GM23338 (cell line): ENCODE measurements around the gene AP2A2. TPM values are rescaled to one million over a fixed set of nuclear protein-coding genes. Genes with fewer than 3 reads are reported as not detected.

Experiments
- ATAC-seq: fragments of 200-7000 bp; cut with Tn5 transposase; 3 replicates; pipeline ENCODE4 v1.9.1; 2020
- DNase-seq: peaks from one replicate; pipeline ENCODE4 v3.0.0-alpha.2; 2015; ENCODE audit warnings: low spot score
- H2AFZ ChIP-seq: fragments of 200-600 bp; sonication (generic); 2 replicates; pipeline ENCODE4 v1.8.0; 2016; ENCODE audit warnings: antibody characterized with exemption, mild to moderate bottlenecking, moderate library complexity
- H3F3A ChIP-seq: fragments of 200-600 bp; sonication (generic); replicated peaks from 2 replicates; pipeline ENCODE4 v1.8.0; 2017; ENCODE audit warnings: antibody characterized with exemption, mixed run types, low read depth
- H3K27ac ChIP-seq: fragments of 200-600 bp; sonication (generic); 2 replicates; pipeline ENCODE4 v1.6.1; 2016; ENCODE audit warnings: low read depth
- H3K27me3 ChIP-seq: fragments of 200-600 bp; sonication (generic); 2 replicates; pipeline ENCODE4 v1.8.0; 2016; ENCODE audit warnings: mild to moderate bottlenecking, mixed run types, moderate library complexity; ENCODE audit not compliant: insufficient read depth
- H3K36me3 ChIP-seq: fragments of 200-600 bp; sonication (generic); 2 replicates; pipeline ENCODE4 v1.8.0; 2016; ENCODE audit warnings: mild to moderate bottlenecking; ENCODE audit not compliant: insufficient read depth
- H3K4me1 ChIP-seq: fragments of 200-600 bp; sonication (generic); 2 replicates; pipeline ENCODE4 v1.8.0; 2016; ENCODE audit warnings: mild to moderate bottlenecking, moderate library complexity; ENCODE audit not compliant: insufficient read depth
- H3K4me2 ChIP-seq: fragments of 200-600 bp; sonication (generic); 2 replicates; pipeline ENCODE4 v1.7.1; 2017; ENCODE audit warnings: mixed run types
- H3K4me3 ChIP-seq: fragments of 200-600 bp; sonication (generic); 2 replicates; pipeline ENCODE4 v1.6.1; 2016; ENCODE audit warnings: mixed run types
- H3K79me2 ChIP-seq: fragments of 200-600 bp; sonication (generic); replicated peaks from 2 replicates; pipeline ENCODE4 v1.8.0; 2017; ENCODE audit warnings: mild to moderate bottlenecking; ENCODE audit not compliant: insufficient read depth
- H3K9me2 ChIP-seq: fragments of 200-600 bp; sonication (generic); 2 replicates; pipeline ENCODE4 v1.8.0; 2017; ENCODE audit not compliant: insufficient read depth
- H4K20me1 ChIP-seq: fragments of 200-600 bp; sonication (generic); replicated peaks from 2 replicates; pipeline ENCODE4 v1.8.0; 2017; ENCODE audit warnings: mild to moderate bottlenecking; ENCODE audit not compliant: insufficient read depth
- H3K27ac Mint-ChIP-seq: 2 replicates; pipeline ENCODE4 v1.8.0; 2020; ENCODE audit warnings: inconsistent platforms, mild to moderate bottlenecking, moderate library complexity, mixed read lengths
- H3K27me3 Mint-ChIP-seq: 3 replicates; pipeline ENCODE4 v1.8.0; 2022; ENCODE audit warnings: low read depth, mild to moderate bottlenecking, moderate library complexity, mixed read lengths, inconsistent platforms; ENCODE audit not compliant: insufficient read depth, poor library complexity
- H3K36me3 Mint-ChIP-seq: 3 replicates; pipeline ENCODE4 v1.8.0; 2021; ENCODE audit warnings: low read depth, mild to moderate bottlenecking, inconsistent platforms, moderate library complexity, mixed read lengths
- H3K4me1 Mint-ChIP-seq: 3 replicates; pipeline ENCODE4 v1.8.0; 2020; ENCODE audit warnings: mild to moderate bottlenecking, inconsistent platforms, mixed read lengths
- H3K4me3 Mint-ChIP-seq: 3 replicates; pipeline ENCODE4 v1.8.0; 2021; ENCODE audit warnings: moderate library complexity, mild to moderate bottlenecking, inconsistent platforms, mixed read lengths
- H3K9me3 Mint-ChIP-seq: 3 replicates; pipeline ENCODE4 v1.8.0; 2020; ENCODE audit warnings: moderate library complexity, mild to moderate bottlenecking, inconsistent platforms, mixed read lengths
- CREB1 ChIP-seq: fragments of 250-450 bp; sonication (Bioruptor Pico); IDR thresholded peaks from 2 replicates; pipeline ENCODE4 v1.5.0; 2020; ENCODE audit warnings: low read depth, mild to moderate bottlenecking, moderate library complexity
- ETS1 ChIP-seq: IDR thresholded peaks from 2 replicates; pipeline ENCODE4 v1.6.1; 2016; ENCODE audit warnings: antibody characterized with exemption
- EZH2 ChIP-seq: fragments of 200-600 bp; sonication (generic); IDR thresholded peaks from one replicate; pipeline ENCODE4 v1.8.0; 2017; ENCODE audit warnings: antibody characterized with exemption, mild to moderate bottlenecking, low read depth; ENCODE audit not compliant: unreplicated experiment
- EZH2phosphoT487 ChIP-seq: fragments of 200-600 bp; sonication (generic); IDR thresholded peaks from one replicate; pipeline ENCODE4 v1.8.1; 2018; ENCODE audit warnings: antibody characterized with exemption; ENCODE audit not compliant: unreplicated experiment
- JUNB ChIP-seq: IDR thresholded peaks from one replicate; pipeline ENCODE4 v1.6.1; 2016; ENCODE audit warnings: antibody characterized with exemption; ENCODE audit not compliant: unreplicated experiment
- NANOG ChIP-seq: IDR thresholded peaks from 2 replicates; pipeline ENCODE4 v1.6.1; 2016; ENCODE audit warnings: antibody characterized with exemption, borderline replicate concordance
- REST ChIP-seq: IDR thresholded peaks from one replicate; pipeline ENCODE4 v1.6.1; 2018; ENCODE audit warnings: antibody characterized with exemption; ENCODE audit not compliant: unreplicated experiment
- STAT1 ChIP-seq: IDR thresholded peaks from one replicate; pipeline ENCODE4 v1.6.1; 2016; ENCODE audit warnings: antibody characterized with exemption; ENCODE audit not compliant: unreplicated experiment
- ZNF114 ChIP-seq: fragments of 250-450 bp; sonication (Bioruptor Pico); IDR thresholded peaks from 2 replicates; pipeline ENCODE4 v1.5.0; 2020; ENCODE audit warnings: mild to moderate bottlenecking, moderate library complexity
- ZNF462 ChIP-seq: fragments of 250-450 bp; sonication (Bioruptor Pico); IDR thresholded peaks from 2 replicates; pipeline ENCODE4 v1.5.0; 2020; ENCODE audit warnings: mild to moderate bottlenecking, moderate library complexity
- polyA plus RNA-seq: library from polyadenylated mRNA; unstranded; fragments of >200 nt; fragmentation: Nextera tagmentation; extraction: Ambion mirVana; gene quantifications from 2 replicates; pipeline ENCODE4 v1.2.1, GENCODE V29; 2016
- total RNA-seq: library from RNA; depleted of rRNA; stranded (reverse); fragments of >200 nt; shearing (Covaris generic); gene quantifications from 2 replicates; pipeline ENCODE4 v1.2.3, GENCODE V29; 2014

The AP2A2 gene
- total and polyA plus RNA-seq, 2 experiments from 2014 or later: 23.7 to 47.5 TPM

- no peak for TF ChIP-seq REST
Measured at GRCh38 chr11:995044-995751, 69.5 kb downstream of the AP2A2 start (continued).

GRCh38 chr11:995752-996420, 70.2 kb downstream of the AP2A2 start:
- no peak for ATAC-seq
- no peak overlapping the region for H3K27ac ChIP-seq
- DNase-seq: no peak
- no peak for TF ChIP-seq EZH2phosphoT487
- no peak for TF ChIP-seq ZNF114 (CRISPR knock-in tag)
- TF ChIP-seq ETS1: no peak
- no peak for TF ChIP-seq NANOG
- TF ChIP-seq JUNB: no peak
- TF ChIP-seq CREB1 (CRISPR knock-in tag): no peak
- no peak for TF ChIP-seq ZNF462 (CRISPR knock-in tag)
- no peak for TF ChIP-seq STAT1
- no peak for TF ChIP-seq EZH2

More at GRCh38 chr11:995752-996420, 70.2 kb downstream of the AP2A2 start:
- no peak overlapping the region; the same call in 1 of the 2 replicates for H3K27ac Mint-ChIP-seq
- no peak overlapping the region; the same call in 2 of the 3 replicates for H3K4me3 Mint-ChIP-seq
- no peak overlapping the region for H2AFZ ChIP-seq
- no peaks in the 10 kb centered on the region for H3F3A ChIP-seq
- H3K79me2 ChIP-seq: no peaks in the 10 kb centered on the region
- H3K4me1 Mint-ChIP-seq: peaks cover 2% of the 10 kb centered on the region; the same call in 1 of the 3 replicates
- no peaks in the 10 kb centered on the region for H3K4me1 ChIP-seq
- no peaks in the 10 kb centered on the region; the same call in 1 of the 2 replicates for H3K36me3 ChIP-seq
- H3K36me3 Mint-ChIP-seq: peaks cover 41% of the 10 kb centered on the region
- H3K4me2 ChIP-seq: no peak overlapping the region
- H4K20me1 ChIP-seq: no peaks in the 10 kb centered on the region
- H3K4me3 ChIP-seq: no peak overlapping the region
- H3K9me3 Mint-ChIP-seq: peaks cover 3% of the 10 kb centered on the region; the same call in 2 of the 3 replicates
- no peaks in the 10 kb centered on the region for H3K9me2 ChIP-seq
- peaks cover 15% of the 10 kb centered on the region for H3K27me3 Mint-ChIP-seq
- no peaks in the 10 kb centered on the region for H3K27me3 ChIP-seq
